OCI-M2 (cell line): Measurements from ENCODE around the gene SLC25A25.
"Not testable (repeated sequence)": the region's sequence is repeated elsewhere in the genome, so short reads cannot be mapped to it uniquely, and the experiment has no call there.

Experiments
- DNase-seq: peaks from one replicate; lab custom pipeline; 2025; ENCODE audit not compliant: unreplicated experiment; lab: John Stamatoyannopoulos, UW

SLC25A25 gene

DNA sequence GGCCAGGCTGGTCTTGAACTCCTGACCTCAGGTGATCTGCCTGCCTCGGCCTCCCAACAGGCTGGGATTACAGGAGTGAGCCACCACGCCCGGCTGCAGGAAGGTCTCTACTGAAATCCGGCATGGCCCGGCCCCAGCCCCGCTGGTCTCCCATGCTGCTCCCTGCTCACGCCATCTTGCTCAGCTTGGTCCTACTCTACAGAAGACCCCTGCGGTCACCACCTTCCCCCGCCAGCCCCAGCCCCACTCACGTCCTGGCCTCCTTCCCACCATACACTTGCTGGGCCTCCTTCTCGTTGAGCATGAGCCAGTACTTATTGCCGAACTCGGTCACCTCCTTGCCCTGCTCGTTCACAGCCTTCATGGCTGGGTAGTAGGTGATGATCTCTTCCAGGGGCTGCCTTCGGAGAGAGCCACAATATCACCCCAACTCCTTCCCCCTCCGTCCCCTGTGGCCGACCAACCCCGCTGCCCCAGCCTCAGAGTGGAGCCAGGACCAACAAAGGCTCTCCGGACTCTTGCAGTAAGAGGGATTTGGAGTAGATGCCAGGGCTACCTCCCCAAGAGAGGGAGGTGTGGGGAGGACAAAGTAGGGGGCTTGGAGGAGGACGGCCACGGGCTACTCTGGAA, 55.5 kb downstream of the SLC25A25 start:
- no peak for DNase-seq

GRCh38 chr9:128124451-128124850, 56.4 kb downstream of the SLC25A25 start:
- DNase-seq: no peak

DNA sequence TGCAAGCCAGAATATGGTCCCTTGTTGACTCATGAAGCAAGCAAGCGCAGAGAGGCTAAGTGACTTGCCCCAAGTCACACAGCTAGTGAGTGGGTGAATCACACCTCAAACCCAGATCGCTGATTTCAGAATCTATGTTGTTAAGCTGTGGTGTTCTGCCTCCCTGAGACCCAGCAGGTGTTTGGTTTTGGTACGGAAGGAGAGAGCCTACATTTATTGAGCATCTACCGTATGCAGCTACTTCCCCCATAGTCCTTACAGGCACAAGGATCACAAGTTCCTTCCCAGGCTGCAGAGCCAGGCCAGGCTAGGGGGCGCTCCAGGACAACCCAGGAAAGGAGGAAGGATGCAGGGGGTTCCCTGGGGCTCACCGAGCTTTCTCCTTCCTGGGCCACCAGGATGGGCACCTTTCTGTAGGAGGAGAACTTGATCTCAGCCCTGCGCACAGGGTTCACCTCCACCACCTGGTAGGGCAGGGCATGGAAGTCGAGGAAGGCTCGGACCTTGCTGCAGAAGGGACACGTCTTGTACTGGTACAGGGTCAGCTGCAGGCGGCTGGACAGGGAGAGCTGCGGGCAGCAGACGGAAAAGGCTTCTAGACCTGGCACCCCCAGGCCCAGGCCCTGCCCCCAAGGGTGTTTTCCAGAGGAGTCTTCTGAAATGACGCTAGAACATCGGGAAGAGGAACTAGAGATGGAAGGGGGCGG, 57.0 kb downstream of the SLC25A25 start:
- peak; percentile 2 for DNase-seq

GRCh38 chr9:128125580-128126354, 57.7 kb downstream of the SLC25A25 start:
- DNase-seq: no peak

DNA sequence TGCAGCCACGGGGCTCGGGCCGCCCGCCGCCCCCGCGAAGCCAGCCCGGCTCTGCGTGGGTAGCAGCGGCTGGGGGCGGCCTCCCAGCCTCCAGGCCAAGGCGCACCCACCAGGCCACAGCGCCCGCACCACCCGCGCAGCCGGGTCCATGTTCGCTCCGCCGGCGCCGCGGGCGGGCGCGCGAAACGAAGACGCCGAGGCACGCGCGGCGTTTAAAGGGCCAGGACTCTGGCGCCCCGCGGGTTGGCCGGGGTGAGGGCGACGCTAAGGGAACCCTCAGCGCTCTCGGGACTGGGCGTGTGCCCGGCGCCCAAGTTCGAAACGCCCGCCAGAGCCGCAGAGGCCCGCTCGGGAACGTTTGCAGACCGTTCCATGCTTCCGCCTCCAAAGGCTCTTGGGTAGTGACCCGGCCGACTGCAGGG, 59.5 kb downstream of the SLC25A25 start, which contains the start of gene PTGES2:
PTGES2 (minus strand) TSS at position 162 of the 422 bp plus-strand sequence; CDS start at position 150, 12 bp downstream.
- no peak for DNase-seq

DNA sequence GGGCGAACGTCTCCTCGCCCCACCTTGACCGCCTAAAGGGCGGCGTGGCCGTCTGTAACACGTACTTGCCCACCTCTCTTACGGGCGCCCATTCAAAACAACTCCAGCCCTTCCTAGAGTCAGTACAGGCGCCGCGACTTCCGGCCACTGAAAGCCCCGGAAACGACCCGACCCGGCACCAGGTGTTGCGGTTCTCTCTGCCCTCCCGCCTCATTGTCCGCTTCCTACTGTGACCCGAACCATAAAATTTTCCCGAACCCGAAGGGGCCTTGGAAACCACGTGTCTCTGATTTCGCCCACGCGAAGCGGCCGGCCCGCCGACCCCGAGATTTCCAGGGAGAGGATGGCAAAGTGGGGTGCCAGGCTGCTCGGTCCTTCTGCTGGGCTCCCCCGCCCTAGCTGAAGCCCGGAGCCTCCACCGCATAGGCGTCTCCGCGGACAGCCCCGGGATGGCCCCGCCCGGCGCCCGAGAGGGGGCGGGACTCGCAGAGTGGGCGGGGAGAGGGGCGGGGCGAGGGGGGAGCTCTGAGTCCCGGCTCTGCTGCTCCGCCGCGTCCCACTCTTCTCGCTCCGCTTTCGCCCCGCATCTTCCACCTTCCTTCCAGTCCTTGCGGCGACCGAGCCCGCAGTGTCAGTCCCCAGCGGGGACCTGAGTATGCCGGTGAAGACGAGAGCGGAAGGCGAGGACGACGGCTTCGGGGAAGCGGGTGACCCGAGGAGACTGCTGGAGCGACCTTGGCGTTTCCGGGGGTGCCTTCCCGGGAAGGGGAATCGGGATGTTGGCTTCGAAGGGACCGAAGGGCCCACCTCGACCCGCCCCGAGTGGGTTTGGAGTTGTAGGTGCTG, 60.2 kb downstream of the SLC25A25 start:
- DNase-seq: peak; percentile 63

DNA sequence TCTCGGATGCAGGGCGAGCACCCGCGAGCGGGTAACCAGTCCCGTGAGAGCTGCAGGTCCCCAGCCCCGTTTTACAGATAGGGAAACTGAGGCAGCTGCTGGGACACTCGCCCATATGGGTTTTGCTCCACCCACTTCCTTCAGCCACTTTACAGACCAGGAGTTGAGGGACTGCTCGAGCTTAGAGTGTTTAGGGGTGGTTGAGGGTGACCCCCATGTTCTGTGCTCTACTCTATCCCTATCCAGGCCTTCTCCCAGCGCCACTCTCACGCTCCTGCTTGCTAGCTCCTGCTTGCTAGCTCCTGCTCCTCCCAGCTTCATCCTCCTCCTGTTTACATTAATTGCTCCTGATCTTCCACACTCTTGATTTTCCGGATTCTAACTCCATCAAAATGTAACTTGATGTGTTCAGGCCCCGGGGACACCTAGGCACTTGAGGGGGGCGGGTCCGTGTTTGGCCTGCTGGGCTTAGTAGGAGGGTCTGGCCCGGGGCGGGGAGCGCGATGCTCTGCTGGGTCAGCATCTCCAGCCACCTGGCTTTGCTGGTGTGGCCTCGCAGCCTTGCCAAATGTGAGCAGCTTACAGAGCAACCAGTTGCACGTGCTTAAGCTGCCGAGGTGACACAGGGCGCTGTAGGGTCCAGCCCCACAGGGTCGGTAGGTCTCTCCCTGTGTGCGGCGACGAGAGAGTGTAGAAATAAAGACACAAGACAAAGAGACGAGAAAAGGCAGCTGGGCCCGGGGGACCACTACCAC, 61.0 kb downstream of the SLC25A25 start:
- no peak for DNase-seq

GRCh38 chr9:128129976-128130590, 62.1 kb downstream of the SLC25A25 start:
- DNase-seq: not testable (repeated sequence)

DNA sequence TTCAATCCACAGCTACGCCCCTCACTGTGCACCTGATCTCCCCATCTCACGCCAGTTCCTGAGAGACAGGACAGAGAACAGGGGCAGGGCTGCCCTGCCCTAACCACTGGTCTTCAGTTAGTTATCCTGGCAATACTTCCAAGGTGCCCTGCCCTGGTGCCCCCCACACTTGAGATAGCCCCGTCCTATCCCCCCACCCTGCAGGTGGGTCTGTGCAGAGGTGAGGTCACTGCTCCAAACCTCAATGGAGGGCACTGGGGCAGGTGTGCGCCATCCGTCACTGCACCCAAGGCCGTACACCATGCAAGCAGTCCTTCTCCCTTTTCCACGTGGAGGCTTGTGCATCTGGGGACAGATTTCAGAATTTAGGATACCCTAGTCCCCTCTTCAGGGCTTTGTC, 62.6 kb downstream of the SLC25A25 start:
- not testable (repeated sequence) for DNase-seq

GRCh38 chr9:128131346-128131745, 63.3 kb downstream of the SLC25A25 start:
- not testable (repeated sequence) for DNase-seq

- DNase-seq: not testable (repeated sequence)
These were observed 64.1 kb downstream of the SLC25A25 start for GRCh38 chr9:128132139-128132538.

DNA sequence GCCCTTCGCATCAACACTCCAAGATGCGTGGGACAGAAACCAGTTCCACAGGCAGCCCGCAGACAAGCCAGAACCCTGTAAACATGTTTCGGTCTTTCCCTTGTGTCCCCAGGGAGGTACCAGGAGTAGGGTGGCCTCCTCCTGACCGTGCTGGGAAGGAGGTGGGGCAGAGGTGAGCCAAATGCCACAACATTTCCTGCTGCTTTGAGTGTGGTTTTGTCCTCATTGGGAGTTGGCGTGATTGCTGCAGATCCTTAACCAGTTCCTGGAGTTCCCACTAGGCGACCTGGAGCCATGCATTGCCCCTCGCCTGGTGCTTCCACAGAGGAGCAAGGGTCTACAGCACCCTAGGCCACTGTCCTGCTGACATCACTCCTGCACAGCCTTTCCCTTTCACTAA, 67.5 kb downstream of the SLC25A25 start:
- DNase-seq: not testable (repeated sequence)

DNA sequence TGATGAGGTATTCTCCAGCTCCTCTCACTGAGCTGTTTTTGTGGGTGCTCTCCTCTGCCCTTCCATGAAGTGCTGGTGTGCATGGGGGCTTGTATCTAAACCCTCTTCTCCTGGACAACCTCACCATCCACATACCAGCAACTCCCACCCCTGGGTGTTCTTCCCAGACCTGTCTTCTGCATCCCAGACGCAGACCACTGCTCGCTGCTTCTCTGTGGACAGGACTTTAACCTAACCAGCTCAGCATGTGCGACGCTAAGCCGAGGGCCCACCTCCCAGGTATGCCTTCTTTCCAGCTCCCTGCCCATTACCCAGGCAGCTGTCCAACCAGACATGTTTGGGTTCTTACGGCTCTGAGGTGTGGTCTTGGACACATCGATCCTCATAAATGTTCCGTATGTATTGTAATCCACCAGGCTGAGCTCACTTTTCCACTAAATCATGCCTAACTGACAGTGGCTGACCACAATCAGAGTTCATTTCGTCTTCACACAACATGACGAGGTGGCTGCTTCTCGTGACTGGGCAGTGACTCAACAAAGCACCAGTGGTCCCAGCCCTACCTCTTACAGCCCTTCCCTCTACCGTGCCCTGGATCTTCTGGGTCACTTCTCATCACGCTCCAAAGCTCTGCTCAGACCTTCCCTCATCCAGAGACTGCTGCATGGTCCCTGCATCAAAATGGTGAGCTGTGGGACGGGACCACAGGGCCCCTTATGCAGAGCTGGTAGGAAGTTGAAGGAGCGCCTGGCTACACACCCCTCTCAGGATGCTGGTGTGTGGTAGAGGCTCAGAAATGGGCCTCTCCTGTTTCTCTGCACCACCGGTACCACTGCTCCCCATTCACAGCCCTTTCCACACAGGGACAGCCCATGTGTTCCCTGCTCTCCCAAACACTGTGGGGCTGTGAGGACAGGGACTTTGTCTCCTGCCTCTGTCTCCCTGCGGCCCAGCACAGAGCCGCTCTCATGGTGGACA, 69.1 kb downstream of the SLC25A25 start:
- DNase-seq: no peak

GRCh38 chr9:128138001-128138400, 70.0 kb downstream of the SLC25A25 start:
- no peak for DNase-seq

GRCh38 chr9:128139621-128140020, 71.6 kb downstream of the SLC25A25 start:
- DNase-seq: no peak

GRCh38 chr9:128141604-128142003, 73.6 kb downstream of the SLC25A25 start:
- DNase-seq: no peak

DNA sequence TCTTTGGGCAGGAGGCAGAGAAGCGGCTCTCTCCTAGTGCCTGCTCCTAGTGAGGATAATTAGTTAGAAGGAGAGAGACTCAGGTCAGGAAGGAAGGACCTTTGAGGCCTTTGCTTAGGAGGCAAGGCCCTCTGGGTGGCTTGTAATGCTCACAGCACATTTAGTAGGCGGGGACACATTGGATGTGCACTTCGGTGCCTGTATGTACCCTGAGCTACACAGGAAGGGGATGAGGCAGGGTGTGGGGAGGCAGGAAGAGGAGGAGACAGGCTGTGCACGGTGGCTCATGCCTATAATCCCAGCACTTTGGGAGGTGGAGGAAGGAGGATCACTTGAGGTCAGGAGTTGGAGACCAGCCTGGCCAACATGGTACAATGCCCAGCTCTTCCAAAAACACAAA, 74.0 kb downstream of the SLC25A25 start:
- no peak for DNase-seq

DNA sequence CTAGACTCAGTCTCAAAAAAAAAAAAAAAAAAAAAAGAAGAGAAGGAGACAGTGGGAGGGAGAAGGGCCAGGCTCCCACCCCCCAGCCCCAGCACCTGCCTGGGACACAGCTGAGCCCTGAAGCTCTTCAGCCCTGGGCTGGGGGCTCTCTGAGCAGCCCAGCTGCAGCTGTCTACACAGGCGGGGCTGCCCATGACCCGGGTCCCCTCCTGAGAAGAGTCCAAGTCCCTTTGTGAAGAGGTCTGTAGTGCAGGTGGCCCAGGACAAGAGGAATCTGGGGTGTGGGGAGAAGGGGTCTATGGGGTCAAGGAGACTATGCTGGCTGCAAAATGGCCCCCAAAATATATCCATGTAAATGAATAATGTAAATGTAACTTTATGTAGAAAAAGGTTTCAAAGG, 74.6 kb downstream of the SLC25A25 start:
- DNase-seq: no peak
